ENCODE measurements around the gene CACNA1H. TPM values are rescaled to one million over a fixed set of nuclear protein-coding genes. Genes with fewer than 3 reads are reported as not detected.

Gene CACNA1H
- total RNA-seq, 1 donor from 2014 or later: 42.8 TPM

DNA sequence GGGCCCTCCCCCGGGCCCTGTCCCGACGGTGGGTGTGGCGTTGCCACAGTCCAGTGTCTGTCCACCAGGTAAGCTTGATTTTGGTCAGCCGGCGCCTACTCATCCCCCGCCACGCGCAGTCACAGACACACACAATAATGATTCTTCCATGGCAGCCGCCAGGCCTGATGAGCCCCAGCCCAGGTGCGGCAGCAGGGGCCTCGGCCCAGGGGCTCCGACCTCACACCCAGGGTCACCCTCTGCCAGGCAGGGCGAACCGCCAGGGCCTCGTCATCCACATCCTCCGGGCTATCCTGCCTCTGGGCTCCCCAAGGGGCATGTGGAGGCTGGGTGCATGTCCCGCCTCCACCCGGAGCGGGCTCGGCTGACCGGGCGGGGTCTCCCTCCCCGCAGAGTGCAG lies 64.6 kb downstream of the CACNA1H start:
- Mint-ChIP-seq H3K4me3 (ENCODE audit: low read depth) (no peak overlapping the region), H3K4me1 (ENCODE audit: low read depth) (no peaks in the 10 kb centered on the region), H3K27me3 (no peaks in the 10 kb centered on the region), H3K9me3 (ENCODE audit: low read depth) (no peaks in the 10 kb centered on the region), H3K36me3 (ENCODE audit: insufficient read depth) (no peaks in the 10 kb centered on the region), H3K27ac (no peak overlapping the region)
- TF ChIP-seq, protein P1, sequence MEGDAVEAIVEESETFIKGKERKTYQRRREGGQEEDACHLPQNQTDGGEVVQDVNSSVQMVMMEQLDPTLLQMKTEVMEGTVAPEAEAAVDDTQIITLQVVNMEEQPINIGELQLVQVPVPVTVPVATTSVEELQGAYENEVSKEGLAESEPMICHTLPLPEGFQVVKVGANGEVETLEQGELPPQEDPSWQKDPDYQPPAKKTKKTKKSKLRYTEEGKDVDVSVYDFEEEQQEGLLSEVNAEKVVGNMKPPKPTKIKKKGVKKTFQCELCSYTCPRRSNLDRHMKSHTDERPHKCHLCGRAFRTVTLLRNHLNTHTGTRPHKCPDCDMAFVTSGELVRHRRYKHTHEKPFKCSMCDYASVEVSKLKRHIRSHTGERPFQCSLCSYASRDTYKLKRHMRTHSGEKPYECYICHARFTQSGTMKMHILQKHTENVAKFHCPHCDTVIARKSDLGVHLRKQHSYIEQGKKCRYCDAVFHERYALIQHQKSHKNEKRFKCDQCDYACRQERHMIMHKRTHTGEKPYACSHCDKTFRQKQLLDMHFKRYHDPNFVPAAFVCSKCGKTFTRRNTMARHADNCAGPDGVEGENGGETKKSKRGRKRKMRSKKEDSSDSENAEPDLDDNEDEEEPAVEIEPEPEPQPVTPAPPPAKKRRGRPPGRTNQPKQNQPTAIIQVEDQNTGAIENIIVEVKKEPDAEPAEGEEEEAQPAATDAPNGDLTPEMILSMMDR (IDR thresholded peaks at IDR 0.05; ENCODE audit: unreplicated experiment): no peak
- no peak for DNase-seq (ENCODE audit: low spot score, unreplicated experiment)

DNA sequence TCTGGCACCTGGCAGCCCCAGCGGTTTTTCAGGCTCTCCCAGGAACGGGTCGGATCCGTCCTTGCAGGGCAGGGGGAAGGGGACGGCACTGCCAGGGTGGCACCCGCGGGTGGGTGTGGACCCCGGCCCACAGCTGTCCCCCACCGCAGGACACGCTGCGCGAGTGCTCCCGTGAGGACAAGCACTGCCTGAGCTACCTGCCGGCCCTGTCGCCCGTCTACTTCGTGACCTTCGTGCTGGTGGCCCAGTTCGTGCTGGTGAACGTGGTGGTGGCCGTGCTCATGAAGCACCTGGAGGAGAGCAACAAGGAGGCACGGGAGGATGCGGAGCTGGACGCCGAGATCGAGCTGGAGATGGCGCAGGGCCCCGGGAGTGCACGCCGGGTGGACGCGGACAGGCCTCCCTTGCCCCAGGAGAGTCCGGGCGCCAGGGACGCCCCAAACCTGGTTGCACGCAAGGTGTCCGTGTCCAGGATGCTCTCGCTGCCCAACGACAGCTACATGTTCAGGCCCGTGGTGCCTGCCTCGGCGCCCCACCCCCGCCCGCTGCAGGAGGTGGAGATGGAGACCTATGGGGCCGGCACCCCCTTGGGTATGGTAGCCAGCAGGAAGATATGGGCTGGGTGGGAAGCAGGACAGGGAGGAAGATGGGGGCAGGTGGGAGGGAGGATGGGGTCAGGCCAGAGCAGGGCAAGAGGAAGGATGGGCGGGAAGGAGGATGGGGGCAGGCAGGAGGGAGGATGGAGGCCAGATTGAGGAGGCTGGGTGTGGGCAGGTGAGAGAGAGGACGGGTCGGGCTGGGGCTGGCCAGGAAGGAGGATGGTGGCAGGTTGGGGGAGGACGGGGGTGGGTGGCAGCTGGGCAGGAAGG lies 65.4 kb downstream of the CACNA1H start:
- DNase-seq (ENCODE audit: low spot score, unreplicated experiment): no peak
- H3K4me1 Mint-ChIP-seq (ENCODE audit: low read depth): no peaks in the 10 kb centered on the region
- no peaks in the 10 kb centered on the region for H3K9me3 Mint-ChIP-seq (ENCODE audit: low read depth)
- H3K27me3 Mint-ChIP-seq: no peaks in the 10 kb centered on the region
- no peak overlapping the region for H3K27ac Mint-ChIP-seq
- no peak overlapping the region for H3K4me3 Mint-ChIP-seq (ENCODE audit: low read depth)
- TF ChIP-seq, protein P1 (IDR thresholded peaks at IDR 0.05; ENCODE audit: unreplicated experiment): no peak
- no peaks in the 10 kb centered on the region for H3K36me3 Mint-ChIP-seq (ENCODE audit: insufficient read depth)

DNA sequence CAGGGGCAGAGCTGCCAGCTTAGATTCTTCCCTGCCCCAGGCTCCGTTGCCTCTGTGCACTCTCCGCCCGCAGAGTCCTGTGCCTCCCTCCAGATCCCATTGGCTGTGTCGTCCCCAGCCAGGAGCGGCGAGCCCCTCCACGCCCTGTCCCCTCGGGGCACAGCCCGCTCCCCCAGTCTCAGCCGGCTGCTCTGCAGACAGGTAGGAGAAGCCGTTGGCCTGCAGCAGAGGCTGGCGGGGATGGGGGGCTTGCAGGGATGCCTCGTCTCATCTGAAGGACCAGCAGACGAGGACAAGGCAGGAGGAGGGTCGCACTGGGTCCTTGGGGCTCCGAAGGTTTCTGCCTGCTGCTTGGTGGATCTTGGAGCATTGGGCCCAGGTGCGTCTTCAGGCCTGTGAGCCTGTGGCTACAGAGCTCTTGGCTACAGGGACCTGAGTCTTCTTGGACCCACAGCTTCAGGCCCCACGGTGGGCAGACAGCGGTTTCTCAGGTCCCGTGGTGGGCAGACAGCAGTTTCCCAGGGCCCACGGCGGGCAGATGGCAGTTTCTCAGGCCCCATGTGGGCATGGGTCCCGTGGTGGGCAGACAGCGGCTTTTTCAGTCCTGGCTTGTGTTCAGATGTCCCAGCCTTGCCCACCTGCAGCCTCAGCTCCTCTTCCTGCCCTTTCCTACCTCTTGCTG lies 66.2 kb downstream of the CACNA1H start:
- no peaks in the 10 kb centered on the region for H3K4me1 Mint-ChIP-seq (ENCODE audit: low read depth)
- no peak overlapping the region for H3K4me3 Mint-ChIP-seq (ENCODE audit: low read depth)
- H3K36me3 Mint-ChIP-seq (ENCODE audit: insufficient read depth): peaks cover 2% of the 10 kb centered on the region
- no peak overlapping the region for H3K27ac Mint-ChIP-seq
- no peaks in the 10 kb centered on the region for H3K9me3 Mint-ChIP-seq (ENCODE audit: low read depth)
- DNase-seq (ENCODE audit: low spot score, unreplicated experiment): no peak
- no peaks in the 10 kb centered on the region for H3K27me3 Mint-ChIP-seq
- TF ChIP-seq, protein P1 (IDR thresholded peaks at IDR 0.05; ENCODE audit: unreplicated experiment): no peak

DNA sequence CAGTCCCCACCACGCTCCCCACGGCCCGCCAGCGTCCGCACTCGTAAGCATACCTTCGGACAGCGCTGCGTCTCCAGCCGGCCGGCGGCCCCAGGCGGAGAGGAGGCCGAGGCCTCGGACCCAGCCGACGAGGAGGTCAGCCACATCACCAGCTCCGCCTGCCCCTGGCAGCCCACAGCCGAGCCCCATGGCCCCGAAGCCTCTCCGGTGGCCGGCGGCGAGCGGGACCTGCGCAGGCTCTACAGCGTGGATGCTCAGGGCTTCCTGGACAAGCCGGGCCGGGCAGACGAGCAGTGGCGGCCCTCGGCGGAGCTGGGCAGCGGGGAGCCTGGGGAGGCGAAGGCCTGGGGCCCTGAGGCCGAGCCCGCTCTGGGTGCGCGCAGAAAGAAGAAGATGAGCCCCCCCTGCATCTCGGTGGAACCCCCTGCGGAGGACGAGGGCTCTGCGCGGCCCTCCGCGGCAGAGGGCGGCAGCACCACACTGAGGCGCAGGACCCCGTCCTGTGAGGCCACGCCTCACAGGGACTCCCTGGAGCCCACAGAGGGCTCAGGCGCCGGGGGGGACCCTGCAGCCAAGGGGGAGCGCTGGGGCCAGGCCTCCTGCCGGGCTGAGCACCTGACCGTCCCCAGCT lies 67.3 kb downstream of the CACNA1H start:
- Mint-ChIP-seq H3K4me1 (ENCODE audit: low read depth) (no peaks in the 10 kb centered on the region), H3K9me3 (ENCODE audit: low read depth) (no peaks in the 10 kb centered on the region), H3K27me3 (no peaks in the 10 kb centered on the region), H3K4me3 (ENCODE audit: low read depth) (no peak overlapping the region), H3K27ac (no peak overlapping the region), H3K36me3 (ENCODE audit: insufficient read depth) (peaks cover 2% of the 10 kb centered on the region)
- TF ChIP-seq, protein P1 (IDR thresholded peaks at IDR 0.05; ENCODE audit: unreplicated experiment): no peak
- no peak for DNase-seq (ENCODE audit: low spot score, unreplicated experiment)

Measured in progenitor cell of endocrine pancreas (in vitro differentiated cells).